Neural cell (in vitro differentiated cells): Measurements from ENCODE around the gene SLC13A5.

ENCODE experiments used
- CTCF ChIP-seq: fragments of 450-650 bp; IDR thresholded peaks from 2 replicates; pipeline ENCODE4 v1.5.1; 2014; ENCODE audit warnings: antibody characterized with exemption, mild to moderate bottlenecking, moderate library complexity; ENCODE audit not compliant: poor library complexity, severe bottlenecking
- EP300 ChIP-seq: fragments of 450-650 bp; conservative IDR thresholded peaks from 2 replicates; pipeline ENCODE4 v1.6.1; 2014; ENCODE audit warnings: antibody characterized with exemption, mild to moderate bottlenecking, moderate library complexity; ENCODE audit not compliant: poor library complexity, severe bottlenecking
- RAD21 ChIP-seq: fragments of 450-650 bp; conservative IDR thresholded peaks from 2 replicates; pipeline ENCODE4 v1.6.1; 2014; ENCODE audit warnings: antibody characterized with exemption, mild to moderate bottlenecking, moderate library complexity

GRCh38 chr17:6681671-6682070, 31.5 kb downstream of the SLC13A5 start:
- TF ChIP-seq CTCF (no peak), RAD21 (no peak), EP300 (no peak)
